Right ventricle myocardium inferior (tissue), 1 donor: ENCODE results near the gene SEBOX. TPM values are rescaled to one million over a fixed set of nuclear protein-coding genes. Genes with fewer than 3 reads are reported as not detected.
"Not testable (repeated sequence)": the region's sequence is repeated elsewhere in the genome, so short reads cannot be mapped to it uniquely, and the experiment has no call there.

Source experiments
- ATAC-seq: fragments of 200-7000 bp; cut with Tn5 transposase; one replicate; pipeline ENCODE4 v1.9.1; 2020; ENCODE audit warnings: mild to moderate bottlenecking, moderate library complexity
- DNase-seq: peaks from one replicate; pipeline ENCODE4 v3.0.0; 2021; ENCODE audit errors: missing footprints
- intact Hi-C: fragments of 100-400 bp; cut with DNase I; formaldehyde crosslinking; loops from one replicate; pipeline ENCODE4 v1.11.0; 2022
- total RNA-seq: library from RNA; stranded (reverse); fragmentation: NEBNext Ultra II Directional; extraction: Animal tissue kit (Norgen Biotek cat#: 25700); gene quantifications from one replicate; pipeline ENCODE4 v1.2.1, GENCODE V29; 2021
- donor health status: DM: no; HTN: yes; CAD: no; lungs with severe emphysema.

The SEBOX gene
- total RNA-seq, 1 donor from 2014 or later: not detected

DNA sequence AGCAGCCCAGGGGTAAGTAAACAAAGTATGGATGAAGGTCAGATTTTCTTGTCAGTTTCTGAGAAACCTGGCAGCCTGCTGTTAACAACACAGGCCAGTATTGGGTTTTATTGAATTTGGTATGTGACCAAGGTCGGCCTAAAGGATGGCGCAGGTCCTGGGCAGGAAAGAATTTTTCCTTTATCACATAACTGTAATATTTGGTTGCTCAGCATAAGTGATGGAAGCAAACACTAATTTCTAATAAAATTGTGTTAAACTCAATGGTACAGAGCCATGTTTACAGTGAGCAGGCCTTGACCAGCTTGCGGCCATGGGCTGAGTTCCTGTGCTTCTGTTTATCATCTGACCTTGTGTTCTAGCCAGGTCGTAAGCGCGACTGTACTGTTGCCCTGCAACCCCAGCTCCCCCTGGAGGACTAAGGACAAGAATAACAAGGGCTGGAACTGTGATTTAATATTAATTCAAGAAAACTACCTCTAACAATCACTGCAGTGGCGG lies 18.2 kb downstream of the SEBOX start:
- ATAC-seq (peak; percentile 41), DNase-seq (no peak)
- intact Hi-C loops: no loop called here

GRCh38 chr17:28346199-28346580 lies 18.8 kb downstream of the SEBOX start:
- intact Hi-C loops: no loop called here
- DNase-seq (no peak), ATAC-seq (no peak)

GRCh38 chr17:28345419-28346198 lies 19.4 kb downstream of the SEBOX start:
- DNase-seq: no peak
- ATAC-seq: peak; percentile 61
- intact Hi-C loops: no loop called here

- no peak for DNase-seq
- ATAC-seq: no peak
- intact Hi-C loops: no loop called here
These were observed 20.5 kb downstream of the SEBOX start for GRCh38 chr17:28344435-28344901.

DNA sequence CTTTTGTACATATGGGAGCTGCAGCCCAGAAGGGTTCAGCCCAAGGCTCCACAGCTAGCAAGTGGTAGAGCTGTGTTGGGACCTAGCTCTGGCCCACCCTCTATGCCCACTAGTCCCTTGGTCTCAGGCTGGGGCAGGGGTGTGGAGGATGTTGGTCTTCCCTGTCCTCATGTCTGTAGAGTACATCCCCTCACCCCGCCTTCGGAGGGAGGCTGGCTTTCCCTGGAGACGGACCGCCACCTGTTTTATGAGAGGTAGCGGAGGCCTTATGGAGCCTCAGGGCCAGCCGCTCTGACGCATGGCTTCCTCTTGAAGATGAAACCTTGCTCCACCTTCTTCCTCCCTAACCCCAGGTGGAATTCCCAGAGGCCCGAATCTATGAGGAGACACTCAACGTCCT lies 21.0 kb downstream of the SEBOX start:
- no peak for DNase-seq
- ATAC-seq: no peak
- intact Hi-C loops: no loop called here

DNA sequence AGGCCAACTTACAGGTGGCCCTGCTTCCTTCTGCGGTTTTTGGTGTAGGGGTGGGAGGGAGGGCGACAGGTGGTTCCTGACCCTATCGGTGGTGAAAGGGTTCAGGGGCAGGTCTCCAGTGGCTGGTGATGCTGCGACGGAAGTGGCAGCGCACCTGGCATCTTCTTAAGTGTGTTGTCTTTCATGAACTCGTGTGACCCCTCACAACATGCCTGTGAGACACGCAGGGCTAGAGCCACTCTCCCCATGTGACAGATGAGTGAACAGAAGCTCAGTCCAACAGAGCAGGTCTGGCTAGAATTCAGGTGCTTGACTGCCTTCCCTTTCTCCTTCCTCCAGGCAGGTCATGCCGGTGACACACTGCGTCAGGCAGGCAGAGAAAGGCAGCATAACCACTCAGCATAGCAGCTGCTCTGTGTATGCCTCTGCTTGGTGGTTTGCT lies 21.5 kb downstream of the SEBOX start:
- intact Hi-C loops: no loop called here
- ATAC-seq (no peak), DNase-seq (no peak)

GRCh38 chr17:28342313-28342712 lies 22.7 kb downstream of the SEBOX start:
- ATAC-seq: no peak
- intact Hi-C loops: no loop called here
- DNase-seq: no peak

GRCh38 chr17:28341516-28341915 lies 23.5 kb downstream of the SEBOX start:
- intact Hi-C loops: no loop called here
- no peak for ATAC-seq
- no peak for DNase-seq

GRCh38 chr17:28340374-28340773 lies 24.6 kb downstream of the SEBOX start:
- DNase-seq (no peak), ATAC-seq (no peak)
- intact Hi-C loops: no loop called here

DNA sequence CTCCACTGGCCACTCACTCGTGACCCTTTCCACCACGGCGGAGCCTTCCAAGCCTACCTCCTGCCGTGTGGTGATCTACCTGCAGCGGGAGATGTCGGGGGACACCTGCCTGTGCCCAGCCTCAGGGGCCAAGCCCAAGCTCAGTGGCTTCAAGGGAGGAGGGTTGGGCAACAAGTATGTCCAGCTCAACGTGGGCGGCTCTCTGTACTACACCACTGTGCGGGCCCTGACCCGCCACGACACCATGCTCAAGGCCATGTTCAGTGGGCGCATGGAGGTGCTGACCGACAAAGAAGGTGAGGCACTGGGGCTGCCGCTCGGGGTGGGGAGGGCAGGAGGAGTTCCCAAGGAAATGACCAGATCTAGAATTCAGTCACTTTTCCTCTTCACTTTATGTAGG lies 25.6 kb downstream of the SEBOX start:
- DNase-seq: no peak
- no peak for ATAC-seq
- intact Hi-C loops: loop anchor here (5.0 kb wide), 2 partner anchors 297 to 613 kb away; partner anchors contain the start of genes NLK and PHF12

GRCh38 chr17:28338769-28339212 lies 26.2 kb downstream of the SEBOX start:
- intact Hi-C loops: loop anchor here (5.0 kb wide), 2 partner anchors 296 to 614 kb away; partner anchors contain the start of genes NLK and PHF12
- ATAC-seq, DNase-seq: not testable (repeated sequence)

- intact Hi-C loops: loop anchor here (5.0 kb wide), 2 partner anchors 296 to 614 kb away; partner anchors contain the start of genes NLK and PHF12
- ATAC-seq: no peak
These were observed 26.8 kb downstream of the SEBOX start for GRCh38 chr17:28338056-28338768.

GRCh38 chr17:28335959-28336871 lies 28.8 kb downstream of the SEBOX start:
- DNase-seq (no peak), ATAC-seq (no peak)
- intact Hi-C loops: loop anchor here (2.0 to 5.0 kb wide), 3 partner anchors 21 to 616 kb away; partner anchors contain the start of genes NLK, PHF12 and POLDIP2

More at GRCh38 chr17:28338056-28338768, 26.8 kb downstream of the SEBOX start:
- DNase-seq: no peak

GRCh38 chr17:28335201-28335958 lies 29.6 kb downstream of the SEBOX start, which contains the start of the genes IFT20 and TNFAIP1:
TSS of gene IFT20 (minus strand) at chr17:28335472. CDS start at chr17:28331985, 3,487 bp downstream.
TSS of gene TNFAIP1 (plus strand) at chr17:28335761. CDS start at chr17:28339522, 3,761 bp downstream.
- ATAC-seq: peak; percentile 99
- DNase-seq: peak; percentile 99
- intact Hi-C loops: loop anchor here (5.0 kb wide), 2 partner anchors 293 to 617 kb away; partner anchors contain the start of genes NLK and PHF12

- ATAC-seq: no peak
- DNase-seq: no peak
- intact Hi-C loops: loop anchor here (1.0 to 5.0 kb wide), 3 partner anchors 15 to 618 kb away; partner anchors contain the start of genes NLK, PHF12 and TMEM97
These were observed 30.3 kb downstream of the SEBOX start for GRCh38 chr17:28334666-28335200.

DNA sequence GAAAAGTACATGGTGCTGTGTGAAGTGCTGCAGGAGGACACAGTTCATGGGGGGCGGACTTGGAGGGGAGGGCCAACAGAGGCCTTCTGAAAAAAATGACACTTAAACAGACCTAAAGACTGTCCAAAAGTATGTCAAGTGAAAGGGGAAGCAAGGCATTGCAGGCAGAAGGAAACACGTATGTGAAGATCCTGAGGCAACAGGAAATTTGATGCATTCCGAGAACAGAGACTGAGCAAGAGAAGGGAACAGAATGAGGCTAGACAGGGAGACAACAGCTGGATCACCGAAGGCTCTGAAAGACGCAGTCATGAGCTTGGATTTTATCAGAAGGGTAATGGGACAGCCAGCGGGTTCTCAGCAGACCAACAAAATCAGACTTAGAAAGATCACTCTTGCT lies 30.8 kb downstream of the SEBOX start:
- DNase-seq: no peak
- intact Hi-C loops: loop anchor here (1.0 kb wide), 1 partner anchor 15 kb away; the partner anchor contains the start of gene TMEM97
- ATAC-seq: no peak
